Amniotic stem cell (primary cell): ENCODE data around the gene MPV17L2.
A peak's percentile ranks its signal among the peaks of the same experiment; 100 is the strongest.
"Not testable (repeated sequence)": the region's sequence is repeated elsewhere in the genome, so short reads cannot be mapped to it uniquely, and the experiment has no call there.

Experiments
- DNase-seq: peaks from one replicate; lab custom pipeline; 2025; lab: John Stamatoyannopoulos, UW

MPV17L2 gene

DNA sequence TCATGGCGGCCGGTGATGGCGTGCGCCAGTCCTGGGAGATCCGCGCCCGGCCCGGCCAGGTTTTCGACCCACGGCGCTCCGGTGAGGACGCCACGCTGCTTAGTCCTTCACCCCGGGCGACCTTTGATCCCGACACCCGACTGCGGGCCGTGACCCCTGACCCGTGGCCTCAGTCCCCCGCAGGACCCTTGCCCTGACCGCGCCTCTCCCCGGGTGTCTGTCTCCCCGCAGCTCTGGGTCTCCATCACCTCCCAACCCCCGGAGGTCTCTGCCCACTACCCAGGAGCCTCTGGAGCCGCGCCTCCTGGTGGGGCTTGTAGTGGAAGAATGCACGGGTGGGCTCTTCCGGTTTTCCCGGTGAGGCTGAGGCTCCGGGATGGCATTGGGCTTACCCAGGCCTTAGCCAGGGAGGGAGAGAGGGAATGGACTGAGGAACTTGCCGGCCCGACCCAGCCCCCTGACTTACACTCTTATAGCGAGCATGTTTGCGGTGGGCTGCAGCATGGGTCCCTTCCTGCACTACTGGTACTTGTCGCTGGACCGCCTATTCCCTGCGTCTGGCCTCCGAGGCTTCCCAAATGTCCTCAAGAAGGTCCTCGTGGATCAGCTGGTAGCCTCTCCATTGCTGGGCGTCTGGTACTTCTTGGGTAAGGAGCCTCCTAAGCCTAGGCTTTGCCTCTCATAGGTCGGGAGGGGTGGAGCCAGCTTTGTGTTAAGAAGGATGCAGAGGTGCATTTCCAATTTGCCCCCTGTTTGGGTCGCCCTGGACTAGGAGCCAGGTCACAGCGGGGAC lies 566 bp downstream of the MPV17L2 start:
- no peak for DNase-seq

DNA sequence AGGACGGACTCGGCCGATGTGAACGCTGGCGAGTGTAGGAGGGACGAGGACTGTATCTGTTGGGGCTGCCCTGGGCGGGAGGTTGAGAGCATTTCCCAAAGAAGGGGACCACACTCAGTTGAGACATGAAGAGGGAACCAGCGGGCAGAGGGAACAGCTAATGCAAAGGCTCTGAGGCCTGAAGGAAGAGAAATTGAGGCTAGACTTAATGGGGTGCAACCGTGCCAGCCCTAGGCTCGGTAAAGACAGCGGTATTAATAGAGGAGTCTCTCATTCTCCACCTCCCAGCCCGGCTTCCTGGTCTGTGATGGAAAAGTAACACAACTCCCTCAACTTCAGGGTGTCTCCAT lies 1.1 kb downstream of the MPV17L2 start:
- DNase-seq = no peak

DNA sequence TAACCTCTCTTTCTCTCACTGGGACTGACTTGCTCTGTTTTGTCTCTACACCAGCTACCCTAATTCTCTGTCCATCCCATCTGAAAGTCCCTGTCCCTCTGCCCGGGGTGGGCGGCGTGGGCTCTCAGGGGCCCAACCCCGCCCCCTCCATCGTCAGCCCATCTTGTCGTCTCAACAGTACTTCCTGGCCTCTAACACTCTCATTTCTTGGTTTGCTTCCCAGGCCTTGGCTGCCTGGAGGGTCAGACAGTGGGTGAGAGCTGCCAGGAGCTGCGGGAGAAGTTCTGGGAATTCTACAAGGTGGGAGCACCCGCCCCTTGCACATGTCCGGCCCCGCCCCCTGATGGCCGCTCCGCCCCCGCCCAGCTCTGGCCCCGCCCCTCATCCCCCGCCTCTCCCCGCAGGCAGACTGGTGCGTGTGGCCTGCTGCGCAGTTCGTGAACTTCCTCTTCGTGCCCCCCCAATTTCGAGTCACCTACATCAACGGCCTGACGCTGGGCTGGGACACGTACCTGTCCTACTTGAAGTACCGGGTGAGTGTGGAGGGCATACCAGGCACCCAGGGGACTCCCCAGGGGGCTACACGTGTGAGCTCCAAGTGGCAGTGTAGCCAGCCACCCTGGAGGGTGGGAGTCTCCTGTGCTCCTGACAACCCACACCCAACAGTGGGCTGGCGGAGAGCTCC lies 1.7 kb downstream of the MPV17L2 start:
- no peak for DNase-seq

DNA sequence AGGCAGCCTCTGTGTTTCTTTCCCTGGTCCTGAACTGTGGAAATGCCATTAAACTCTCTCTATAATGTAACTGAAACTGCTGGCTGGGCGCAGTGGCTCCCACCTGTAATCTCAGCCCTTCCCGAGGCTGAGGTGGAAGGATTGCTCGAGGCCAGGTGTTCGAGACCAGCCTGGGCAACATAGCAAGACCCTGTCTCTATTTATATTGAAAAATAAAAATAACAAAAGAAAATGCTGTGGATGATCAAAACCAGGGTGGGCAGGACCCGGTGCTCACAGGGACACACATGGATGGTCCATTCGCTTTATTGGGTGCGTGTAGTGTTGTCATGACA lies 3.5 kb downstream of the MPV17L2 start:
- DNase-seq = no peak

DNA sequence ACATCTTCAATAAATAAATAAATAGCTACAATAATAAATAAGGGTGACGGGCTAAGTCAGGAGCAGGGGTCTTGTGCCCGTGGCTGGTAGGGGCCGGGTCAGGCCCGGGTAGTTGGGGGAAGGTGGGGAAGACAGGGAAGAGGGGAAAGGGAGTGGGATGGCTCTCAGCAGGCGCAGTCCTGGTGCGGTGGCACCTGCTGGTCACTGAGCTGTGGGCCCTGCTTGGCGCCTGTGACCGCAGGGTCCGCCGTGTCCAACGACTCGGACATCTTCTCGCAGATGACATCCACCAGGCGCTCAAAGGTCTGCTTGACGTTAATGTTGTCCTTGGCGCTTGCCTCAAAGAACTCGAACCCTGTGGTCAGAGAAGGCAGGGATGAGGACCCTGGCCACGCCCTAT lies 4.3 kb downstream of the MPV17L2 start:
- DNase-seq = no peak

DNA sequence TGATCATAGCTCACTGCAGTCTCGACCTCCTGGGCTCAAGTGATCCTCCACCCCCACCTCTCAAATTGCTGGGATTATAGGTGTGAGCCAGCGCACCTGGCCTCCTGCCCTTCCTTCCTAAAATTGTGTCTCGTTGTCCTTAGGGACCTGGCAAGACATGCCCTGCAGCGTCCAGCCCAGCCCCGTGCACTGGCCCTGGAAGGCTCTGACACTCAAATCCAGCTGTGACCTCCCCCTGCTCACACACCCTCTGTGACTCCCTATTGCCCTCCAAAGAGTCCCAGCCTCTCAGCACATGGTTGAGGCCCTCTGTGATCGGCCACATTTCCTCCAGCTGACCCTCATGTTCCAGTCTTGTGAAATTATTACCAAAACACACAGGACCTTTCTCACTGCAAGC lies 4.9 kb downstream of the MPV17L2 start:
- DNase-seq = no peak

DNA sequence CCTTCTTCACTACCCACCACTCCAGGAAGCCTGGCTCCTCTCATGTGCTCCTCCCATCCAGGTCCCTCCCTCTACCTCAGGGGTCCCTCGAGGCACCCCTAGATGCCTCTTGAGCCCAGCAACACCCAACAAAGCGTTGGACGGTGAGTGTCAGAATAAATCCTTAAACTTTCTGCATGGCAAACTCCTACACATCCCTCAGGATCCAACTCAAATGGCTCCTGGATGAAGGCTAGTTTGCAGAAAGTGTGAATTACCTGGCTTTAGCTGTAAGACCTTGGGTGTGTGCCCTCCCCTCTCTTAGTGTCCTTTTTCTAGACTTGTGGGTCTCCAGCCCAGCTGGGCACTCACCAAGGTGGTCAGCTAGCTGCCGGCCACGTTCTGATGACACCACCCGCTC lies 5.4 kb downstream of the MPV17L2 start:
- DNase-seq = no peak

DNA sequence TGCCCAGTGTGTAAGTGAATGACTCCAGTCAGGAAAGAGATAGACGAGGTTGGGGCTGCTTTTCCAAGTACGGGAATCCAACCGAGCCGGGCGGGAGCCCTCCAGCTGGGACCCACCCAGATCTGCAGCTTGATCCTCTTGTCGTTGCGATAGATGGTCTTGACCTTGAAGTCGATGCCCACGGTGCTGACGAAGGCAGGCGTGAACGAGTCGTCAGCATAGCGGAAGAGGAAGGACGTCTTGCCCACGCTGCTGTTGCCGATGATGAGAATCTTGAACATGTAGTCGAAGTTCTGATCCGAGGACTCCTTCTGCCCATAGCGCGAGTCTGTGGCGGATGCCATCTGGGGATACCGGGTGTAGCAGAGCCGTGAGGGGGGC lies 9.4 kb downstream of the MPV17L2 start:
- no peak for DNase-seq

DNA sequence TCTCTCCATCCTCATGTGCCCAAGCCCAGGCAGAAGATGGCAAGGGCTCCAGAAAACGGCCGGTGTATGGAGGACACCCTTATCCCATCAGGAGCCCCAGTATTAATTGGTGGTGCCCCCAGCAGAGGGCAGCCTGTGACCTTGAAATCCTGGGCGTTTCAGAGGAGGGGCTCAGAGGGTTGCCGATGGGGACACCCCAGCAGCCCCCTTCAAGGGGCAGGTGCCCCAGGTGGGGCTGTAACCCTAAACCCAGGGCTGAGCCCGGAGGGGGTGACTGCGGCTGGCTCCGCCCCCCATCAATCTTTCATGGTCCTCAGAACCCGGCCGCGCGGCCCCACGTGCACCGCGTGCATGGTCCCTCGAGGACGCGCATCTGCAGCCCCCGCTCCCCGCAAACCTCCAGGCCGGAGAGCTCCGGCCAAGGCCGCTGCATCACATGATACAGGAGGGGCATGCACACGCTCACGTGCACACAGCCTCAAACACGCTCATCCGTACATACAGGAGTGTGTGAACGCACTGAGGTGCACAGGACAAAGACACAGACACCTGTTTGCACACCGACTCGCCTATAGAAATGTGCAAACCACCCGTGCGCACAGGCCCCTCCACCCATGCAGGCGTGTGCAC lies 9.9 kb downstream of the MPV17L2 start:
- DNase-seq = no peak

DNA sequence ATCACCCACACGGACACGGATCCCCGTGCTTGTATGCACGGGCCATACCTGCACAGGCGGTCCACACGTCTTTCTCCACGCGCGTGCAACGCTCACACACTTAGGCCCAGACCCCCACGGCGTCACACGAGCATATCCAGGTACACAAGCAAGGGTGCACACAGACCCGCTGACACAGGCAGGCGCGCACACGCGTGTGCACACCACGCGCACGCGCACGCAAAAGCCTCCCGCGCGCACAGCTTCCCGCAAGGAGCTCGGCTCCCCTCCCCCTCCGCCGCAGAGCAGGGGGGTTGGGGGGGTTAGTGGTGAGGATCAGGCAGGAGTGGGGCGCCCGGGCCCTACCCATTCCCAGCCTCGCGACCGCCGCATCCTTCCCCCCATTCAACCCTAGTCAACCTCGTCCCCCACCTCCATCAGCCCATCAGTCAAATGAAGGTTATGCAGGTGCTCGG lies 10.4 kb downstream of the MPV17L2 start:
- no peak for DNase-seq

DNA sequence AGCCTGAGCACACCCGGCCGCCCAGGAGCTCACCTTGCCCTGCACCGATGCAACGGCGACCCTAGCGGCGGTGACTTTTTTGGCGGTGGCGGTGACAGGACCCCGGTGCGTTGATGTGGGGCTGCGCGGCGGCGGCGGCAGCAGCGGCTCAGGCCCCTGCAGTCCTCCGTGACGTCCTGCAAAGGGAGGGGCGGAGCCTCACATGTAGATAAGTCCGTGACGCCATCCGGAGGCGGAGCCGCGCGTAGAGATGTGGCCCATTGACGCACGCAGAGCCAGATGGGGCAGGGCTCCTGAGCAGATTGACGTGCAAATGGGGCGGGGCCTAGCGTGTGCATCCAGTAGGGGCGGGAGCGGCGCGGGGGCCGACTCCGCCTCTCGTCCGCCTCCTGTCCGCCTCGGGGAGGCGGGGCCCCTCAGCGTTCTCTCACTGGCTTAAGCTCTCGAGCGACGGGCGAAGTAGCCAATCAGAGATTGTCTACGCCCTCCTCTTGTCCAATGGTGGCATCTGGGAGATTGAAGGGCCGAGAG lies 10.9 kb downstream of the MPV17L2 start, which contains the start of gene RAB3A:
Gene RAB3A (minus strand): TSS at position 180 of the 531 bp plus-strand sequence. CDS start 1,302 bp downstream, outside the sequence.
- DNase-seq = peak; percentile 100

DNA sequence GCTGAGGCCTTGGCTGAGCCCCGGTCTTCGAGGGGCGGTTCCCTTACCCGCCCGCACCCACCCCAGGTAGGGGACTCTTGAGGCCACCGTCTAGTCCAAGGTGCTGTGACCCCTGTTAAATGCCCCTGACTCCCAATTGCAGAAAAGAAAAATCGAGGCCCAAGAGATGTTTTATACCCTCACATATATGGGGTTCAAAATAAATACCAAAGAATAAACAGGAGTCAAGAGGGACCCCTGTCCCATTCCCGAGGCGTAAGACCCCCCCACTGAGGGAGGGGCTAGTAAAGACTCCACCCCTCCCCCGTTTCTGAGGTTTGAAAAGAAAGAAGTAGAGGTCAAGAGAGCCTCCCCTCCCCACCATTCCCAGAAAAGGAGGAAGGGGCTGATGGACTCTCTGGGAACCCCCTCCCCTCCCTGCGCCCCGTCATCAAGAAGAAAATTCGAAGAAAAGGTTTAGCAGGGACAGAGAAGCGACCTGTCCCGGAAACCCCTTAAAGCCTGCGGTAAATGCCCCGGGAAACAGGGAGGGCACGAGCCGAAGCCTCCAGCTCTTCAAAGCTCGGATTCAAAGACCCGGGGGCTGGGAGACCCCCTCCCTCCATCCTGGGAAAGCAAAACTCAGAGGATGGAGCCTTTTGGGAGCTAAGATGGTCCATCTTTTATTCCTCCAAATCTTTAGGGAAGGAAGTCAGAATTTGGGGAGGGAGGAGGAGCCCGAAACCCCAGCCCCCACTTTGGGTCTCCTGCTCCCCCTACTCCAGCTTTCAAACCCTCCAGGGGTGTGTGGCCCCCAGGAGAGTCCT lies 11.6 kb downstream of the MPV17L2 start:
- no peak for DNase-seq

DNA sequence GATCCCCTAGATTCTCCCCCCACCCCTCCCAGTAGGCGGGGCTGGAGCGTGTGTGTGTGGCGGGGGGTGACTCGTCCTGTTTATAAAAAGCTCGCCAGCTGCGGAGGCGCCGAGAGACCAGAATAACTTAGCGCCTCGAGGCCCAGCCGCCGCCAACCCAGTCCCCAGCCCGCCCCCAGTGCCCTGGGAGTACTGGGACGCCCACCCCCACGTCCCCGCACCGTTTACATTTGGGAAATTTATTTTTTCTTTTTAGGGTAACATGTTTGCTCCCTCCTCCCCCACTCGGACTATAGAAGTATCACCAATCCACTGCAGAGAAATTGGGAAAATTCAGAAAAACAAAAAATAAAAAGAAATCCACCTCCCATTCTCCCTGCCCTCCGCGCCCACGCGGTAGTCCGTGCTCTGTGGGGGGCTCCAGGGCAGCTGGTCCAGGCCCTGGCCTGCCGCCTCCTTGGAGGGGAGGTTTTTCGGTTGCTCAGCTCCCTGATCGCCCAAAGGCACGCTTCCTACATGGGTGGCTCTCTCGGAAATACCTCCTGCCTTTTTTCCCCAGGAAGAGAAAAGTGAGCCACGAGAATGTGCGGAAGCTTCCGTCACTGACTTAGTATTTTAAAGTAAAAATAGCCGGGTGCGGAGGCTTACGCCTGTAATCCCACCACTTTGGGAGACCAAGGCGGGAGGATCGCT lies 12.3 kb downstream of the MPV17L2 start:
- peak; percentile 75 for DNase-seq

DNA sequence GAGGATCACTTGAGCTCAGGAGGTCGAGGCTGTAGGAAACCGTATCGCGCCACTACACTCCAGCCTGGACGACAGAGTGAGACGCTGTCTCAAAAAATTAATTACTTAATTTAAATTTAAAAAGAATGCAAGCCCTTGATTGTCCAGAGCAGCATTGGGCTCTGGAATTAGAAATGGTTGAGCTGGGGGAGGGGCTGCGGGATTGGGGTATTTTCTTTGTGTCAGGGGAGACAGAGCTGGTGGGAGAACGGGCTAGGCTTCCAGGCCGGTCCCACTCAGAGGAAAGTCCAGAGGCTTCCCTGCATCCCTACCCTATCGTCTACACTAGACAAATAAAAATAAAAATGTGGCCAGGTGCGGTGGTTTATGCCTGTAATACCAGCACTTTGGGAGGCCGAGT lies 13.0 kb downstream of the MPV17L2 start:
- no peak for DNase-seq

DNA sequence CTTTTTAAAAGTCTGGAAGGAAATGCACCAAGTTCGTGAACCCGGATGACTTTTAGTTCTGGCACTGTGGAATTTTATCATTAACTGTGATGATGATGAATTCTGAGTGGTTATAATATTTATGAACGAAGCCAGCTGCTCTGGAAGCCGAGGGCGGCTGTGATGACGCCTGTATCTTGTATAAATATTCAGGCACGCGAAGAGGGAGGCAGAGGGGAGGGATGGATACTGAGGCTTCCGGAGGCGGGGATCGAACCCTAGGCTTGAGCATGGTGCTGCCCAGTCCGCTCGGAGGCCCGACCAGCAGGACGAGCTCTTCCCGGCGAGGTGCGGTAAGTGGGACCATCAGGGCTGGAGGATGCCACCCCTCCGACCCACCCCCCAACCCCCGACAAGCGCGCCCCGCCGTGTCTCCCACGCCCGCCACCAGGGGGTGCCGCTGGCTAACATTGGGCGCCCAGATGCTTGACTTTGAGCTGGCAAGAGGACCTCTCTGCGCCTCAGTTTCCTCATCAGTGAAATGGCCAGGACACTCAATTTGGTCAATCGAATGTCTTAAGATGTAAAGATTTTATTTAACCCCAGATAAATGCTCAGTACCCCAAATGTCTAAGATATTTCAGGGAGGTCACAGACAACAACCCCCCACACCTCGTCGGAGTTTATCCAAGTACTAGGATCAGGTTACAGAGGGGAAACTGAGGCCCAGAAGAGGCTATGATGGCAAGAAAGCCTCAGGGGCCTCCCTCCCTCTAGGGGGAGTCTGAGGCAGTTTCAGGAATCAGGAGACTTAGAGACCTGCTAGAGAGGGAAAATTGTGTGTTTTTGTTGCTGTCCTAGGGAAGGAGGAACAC lies 15.3 kb downstream of the MPV17L2 start:
- DNase-seq = peak; percentile 32

DNA sequence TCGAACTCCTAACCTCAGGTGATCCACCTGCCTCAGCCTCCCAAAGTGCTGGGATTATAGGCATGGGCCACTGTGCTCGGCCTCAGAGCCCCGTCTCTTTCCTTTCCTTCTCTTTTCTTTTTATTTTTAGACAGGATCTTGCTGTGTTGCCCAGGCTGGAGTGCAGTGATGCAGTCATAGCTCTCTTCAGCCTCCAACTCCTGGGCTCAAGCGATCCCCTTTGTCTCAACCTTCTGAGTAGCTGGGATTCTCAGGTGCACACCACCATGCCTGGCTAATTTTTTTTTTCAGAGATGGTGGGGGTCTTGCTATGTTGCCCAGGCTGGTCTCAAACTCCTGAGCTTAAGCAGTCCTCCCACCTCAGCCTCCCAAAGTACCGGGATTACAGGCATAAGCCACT lies 16.9 kb downstream of the MPV17L2 start:
- DNase-seq = not testable (repeated sequence)

DNA sequence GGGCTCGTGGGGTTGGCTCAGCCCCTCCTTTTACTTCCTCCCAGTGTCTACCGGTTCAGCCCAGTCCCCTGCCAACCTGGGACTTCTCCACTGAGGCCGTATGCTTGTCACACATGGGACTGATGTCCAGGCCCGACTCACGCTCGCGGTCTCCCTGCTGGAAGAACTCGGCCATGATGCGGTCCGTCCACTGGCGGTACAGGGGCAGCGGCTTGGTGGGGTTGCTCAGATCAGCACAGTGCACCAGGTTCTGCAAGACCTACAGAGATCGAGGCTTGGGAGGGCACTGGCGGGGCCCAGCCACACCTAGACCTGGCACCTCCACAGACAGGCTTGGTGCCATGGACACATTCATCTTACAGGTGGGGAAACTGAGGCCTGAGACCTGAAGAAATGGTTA lies 18.7 kb downstream of the MPV17L2 start:
- no peak for DNase-seq

DNA sequence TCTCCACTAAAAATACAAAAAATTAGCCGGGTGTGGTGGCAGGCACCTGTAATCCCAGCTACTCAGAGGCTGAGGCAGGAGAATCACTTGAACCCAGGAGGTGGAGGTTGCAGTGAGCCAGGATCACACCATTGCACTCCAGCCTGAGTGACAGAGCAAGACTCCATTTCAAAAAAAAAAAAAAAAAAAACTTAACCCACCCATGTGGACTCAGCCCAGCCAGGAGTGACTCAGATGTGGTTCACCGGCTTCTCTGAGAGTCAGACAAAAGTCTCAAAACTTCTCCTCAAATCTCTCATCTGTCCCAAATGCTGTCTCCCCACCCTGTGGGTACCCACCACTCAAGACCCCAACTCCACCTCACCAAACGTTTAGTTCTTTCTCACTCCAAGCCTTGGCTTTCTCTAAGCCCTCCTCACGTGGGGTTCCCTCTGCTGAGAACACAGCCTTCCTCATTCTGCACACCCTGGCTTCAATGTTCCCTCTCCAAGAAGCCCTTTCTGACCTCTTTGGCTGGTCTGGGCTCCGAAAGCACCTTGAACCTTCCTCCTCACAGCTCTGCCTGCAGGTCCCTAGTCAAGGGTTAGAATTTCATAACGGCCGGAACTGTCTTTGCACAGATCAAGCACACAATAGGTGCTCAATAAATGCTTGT lies 21.9 kb downstream of the MPV17L2 start:
- no peak for DNase-seq

DNA sequence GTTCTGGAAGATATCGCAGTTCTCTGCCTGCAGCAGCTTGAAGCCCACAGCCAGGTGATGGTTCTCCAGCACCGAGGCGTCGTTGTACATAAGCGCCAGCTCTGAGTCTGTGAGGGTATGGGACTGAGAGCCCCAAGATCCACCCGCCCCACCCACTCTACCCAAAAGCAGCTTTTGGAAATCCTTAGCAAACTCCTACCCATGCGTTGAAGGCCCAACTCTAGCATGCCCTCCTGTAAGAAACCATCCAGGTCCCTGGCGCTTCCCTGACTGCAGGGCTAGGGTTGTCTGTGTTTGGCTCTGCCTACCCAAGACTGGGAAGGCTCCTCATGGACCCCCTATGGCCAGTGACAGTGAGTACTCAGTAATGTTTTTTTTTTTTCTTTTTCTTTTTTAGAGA lies 23.8 kb downstream of the MPV17L2 start:
- no peak for DNase-seq

DNA sequence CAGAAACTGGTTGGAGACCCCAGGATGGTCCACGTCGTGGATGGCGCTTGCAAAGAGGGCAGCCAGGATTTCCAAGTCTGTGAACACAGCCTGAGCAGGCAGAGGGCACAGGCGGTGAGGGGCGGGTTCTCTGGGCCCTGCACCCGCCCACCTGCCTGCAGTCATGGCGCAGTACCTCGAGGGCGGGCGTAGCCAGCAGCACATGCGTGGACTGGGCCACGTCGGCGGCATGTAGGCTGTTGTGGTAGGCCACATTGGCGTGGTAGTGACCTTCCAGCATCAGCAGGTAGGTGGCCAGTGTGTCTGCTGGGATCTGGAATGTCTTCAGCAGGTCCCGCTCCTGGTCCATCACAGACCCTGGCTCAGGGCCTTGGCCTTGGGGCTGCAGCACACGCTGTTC lies 25.1 kb downstream of the MPV17L2 start:
- DNase-seq = no peak
